HT-29 (cell line): ENCODE results near the gene CFAP46. TPM values are rescaled to one million over a fixed set of nuclear protein-coding genes. Genes with fewer than 3 reads are reported as not detected.
"Not testable (repeated sequence)": the region's sequence is repeated elsewhere in the genome, so short reads cannot be mapped to it uniquely, and the experiment has no call there.

ENCODE experiments used
- DNase-seq: peaks from one replicate; pipeline ENCODE4 v3.0.0-alpha.2; 2015; ENCODE audit warnings: low spot score
- total RNA-seq: library from RNA; depleted of rRNA; stranded (reverse); fragments of >200 nt; shearing (Covaris generic); gene quantifications from 2 replicates; pipeline ENCODE4 v1.2.3, GENCODE V29; 2014

The CFAP46 gene
- total RNA-seq, 1 experiment from 2014 or later = not detected

- no peak for DNase-seq
Observed at GRCh38 chr10:132963430-132963960, 21.1 kb upstream of the CFAP46 start.

DNA sequence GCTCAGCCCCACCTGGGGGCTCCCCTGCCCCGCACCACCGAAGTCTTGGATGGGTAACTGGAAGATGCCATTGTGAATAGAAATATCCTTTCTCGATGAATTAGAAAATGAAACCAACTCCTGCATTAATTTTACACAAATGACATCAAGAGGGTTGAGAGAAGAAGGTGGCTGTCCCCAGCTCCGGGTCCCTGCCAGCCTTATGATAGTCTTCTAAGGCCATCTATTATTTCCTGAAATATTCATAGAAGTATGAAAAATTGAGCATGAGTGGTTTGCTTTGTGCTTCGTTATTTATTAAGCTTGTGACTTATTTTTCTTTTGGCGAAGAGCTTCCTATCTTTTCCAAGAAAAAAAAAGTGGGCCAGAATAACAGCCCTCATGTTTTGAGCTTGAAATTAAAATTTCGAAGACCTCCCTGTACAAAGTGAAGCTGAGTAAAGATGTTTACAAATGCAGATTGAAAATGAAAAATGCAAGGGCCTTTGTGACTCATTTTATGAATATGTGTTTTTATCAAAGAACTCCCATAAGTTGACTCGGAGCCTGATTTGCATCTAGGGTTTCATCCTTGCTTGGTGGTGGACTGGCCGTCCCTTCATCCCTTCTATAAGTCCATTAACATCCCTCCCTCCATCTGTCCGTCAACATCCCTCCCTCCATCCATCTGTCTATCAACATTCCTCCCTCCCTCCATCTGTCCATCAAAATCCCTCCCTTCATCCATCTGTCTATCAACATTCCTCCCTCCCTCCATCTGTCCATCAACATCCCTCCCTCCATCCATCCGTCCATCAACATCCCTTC, 20.5 kb upstream of the CFAP46 start:
- DNase-seq = no peak

DNA sequence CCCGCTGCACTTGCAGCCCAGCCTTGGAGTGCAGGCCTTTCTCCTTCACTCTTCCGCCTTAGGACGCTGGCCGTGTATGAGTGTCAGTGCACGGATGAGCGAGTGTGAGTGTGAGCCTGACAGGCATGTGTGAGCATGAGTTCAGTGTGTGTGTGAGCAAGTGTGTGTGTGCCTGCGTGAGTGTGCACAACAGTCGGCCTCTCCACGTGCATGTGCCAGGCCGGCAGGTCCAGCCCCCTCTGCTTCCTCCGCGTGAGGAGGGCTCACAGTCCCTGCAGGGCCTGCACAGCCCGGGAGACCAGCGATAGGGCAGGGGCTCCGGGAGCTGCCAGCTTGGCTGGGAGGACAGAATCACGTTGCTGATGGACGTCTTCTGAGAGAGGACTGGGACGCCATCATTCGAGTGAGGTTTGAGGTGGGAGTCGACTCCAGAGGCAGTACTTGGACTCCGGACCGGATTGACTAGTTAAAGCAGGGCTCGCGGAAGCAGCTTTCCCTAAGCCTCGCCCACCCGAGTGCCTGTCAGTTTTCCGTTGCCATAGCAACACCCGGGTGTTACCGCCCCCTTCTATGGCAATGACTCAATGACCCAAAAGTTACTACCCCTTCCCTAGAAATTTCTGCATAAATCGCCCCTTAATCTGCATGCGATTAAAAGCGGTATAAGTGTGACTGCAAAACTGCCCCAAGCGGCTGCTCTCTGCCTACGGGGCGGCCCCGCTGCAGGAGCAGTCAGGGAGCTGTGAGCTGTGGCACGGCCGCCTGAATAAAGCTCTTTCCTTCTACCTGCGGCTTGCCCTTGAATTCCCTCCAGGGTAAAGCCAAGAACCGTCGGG, 19.6 kb upstream of the CFAP46 start:
- DNase-seq = peak; percentile 47

DNA sequence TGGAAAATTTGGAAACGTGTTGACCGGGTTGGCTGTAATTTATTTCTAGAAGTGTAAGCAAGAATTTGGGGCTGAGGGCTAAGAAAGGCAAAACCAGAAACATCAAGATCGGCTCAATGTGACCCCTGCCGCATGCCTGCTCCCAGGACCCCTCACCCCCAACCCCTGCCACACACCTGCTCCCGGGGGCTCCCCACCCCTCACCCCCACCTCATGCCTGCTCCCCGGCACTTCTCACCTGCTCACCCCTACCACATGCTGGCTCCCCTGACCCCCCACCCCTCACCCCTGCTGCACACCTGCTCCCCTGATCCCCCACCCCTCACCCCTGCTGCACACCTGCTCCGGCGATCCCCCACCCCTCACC, 19.0 kb upstream of the CFAP46 start:
- no peak for DNase-seq

DNA sequence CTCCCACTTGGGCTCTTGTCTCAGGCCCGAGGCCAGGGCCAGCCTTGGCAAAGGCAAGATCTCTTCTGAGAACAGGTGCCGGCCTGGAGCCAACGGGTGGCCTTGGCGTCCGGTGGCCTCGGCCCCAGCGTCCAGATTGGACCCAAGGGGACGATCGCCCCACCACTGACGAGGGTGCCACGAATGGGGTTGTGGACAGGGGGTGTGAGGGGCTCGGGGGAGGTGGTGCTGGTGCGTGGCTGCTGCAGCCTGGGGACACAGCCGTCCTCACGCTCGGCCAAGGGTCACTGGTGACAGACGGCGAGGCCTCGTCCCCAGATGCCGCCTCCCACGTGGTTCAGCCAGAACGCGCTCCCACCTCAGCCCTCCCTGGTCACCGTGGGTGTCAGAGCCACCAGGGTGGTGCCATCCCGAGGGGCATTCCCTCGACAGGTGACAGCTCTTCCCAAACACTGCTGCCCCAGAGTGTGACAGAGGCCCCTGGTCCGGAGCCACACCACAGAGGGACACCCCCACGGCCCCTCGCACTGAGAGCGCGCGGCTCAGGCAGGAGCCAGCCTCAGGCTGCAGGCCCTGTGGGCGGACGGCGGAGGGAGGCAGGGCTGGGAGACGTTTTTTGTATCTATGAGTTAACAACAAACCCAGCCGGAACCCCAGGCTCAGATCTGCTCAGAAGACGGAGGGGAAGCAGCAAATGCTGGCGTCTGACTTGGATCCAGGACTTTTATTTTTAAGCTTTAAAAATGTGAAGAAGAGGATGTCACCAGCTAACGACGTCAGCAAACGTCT, 18.5 kb upstream of the CFAP46 start:
- no peak for DNase-seq

- DNase-seq = no peak
Observed at GRCh38 chr10:132960071-132960472, 17.7 kb upstream of the CFAP46 start.

- no peak for DNase-seq
Observed at GRCh38 chr10:132959559-132959961, 17.2 kb upstream of the CFAP46 start.

- DNase-seq = no peak
Observed at GRCh38 chr10:132958883-132959558, 16.7 kb upstream of the CFAP46 start.

- DNase-seq = no peak
Observed at GRCh38 chr10:132957981-132958882, 15.9 kb upstream of the CFAP46 start.

GRCh38 chr10:132957131-132957530, 14.8 kb upstream of the CFAP46 start:
- no peak for DNase-seq

GRCh38 chr10:132956259-132956658, 13.9 kb upstream of the CFAP46 start:
- DNase-seq = not testable (repeated sequence)

- no peak for DNase-seq
Observed at GRCh38 chr10:132955479-132955878, 13.1 kb upstream of the CFAP46 start.

DNA sequence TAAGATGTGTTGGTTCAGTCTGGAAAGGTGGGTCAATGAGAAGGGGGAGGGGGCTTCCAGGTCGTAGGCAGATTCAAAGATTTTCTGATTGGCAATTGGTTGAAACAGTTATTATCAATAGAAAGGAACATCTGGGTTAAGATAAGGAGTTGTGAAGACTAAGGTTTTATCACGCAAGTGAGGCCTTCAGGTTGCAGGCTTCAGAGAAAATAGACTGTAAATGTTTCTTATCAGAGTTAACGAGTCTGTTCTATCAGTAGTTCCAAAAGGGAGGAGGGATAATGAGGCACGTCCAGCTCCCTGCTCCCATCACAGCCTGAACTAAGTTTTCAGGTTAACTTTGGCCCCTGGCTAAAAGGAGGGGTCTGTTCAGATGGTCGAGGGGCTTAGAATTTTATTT, 11.1 kb upstream of the CFAP46 start:
- DNase-seq = no peak

DNA sequence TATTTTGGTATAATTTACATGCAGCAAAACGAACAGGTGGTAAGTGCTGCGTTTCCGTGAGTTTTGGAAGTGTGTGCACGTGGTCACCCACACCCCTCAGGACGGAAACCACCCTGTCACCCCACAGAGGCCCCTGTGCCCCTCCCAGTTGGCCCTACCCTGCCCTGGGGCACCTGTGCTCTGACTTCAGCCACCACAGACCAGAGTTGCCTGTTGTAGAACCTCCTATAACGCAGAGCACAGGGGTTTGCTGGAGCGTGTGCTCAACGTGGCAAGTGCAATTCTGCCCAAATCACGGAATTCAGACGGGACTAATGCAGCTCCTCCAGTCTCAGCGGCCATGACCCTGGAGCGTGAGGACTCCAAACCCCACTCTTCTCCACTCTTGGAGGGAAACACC, 9.6 kb upstream of the CFAP46 start:
- no peak for DNase-seq

DNA sequence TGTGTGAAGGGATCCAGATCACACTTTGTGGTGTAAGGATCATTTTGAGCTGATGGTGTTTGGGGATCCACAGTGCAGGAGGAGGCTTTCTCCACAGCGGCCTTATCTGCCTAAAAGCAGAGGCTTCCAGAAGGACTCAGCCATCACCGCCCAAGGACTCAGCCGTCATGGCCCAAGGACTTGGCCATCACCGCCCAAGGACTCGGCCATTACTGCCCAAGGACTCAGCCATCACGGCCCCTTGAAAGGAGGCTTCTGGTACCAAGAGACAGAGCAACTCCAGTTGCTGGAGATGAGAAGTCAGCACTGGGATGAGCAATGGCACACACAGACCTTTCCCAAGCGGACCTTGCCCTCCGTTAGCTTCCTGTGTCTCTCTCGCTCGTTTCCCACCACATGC, 6.0 kb upstream of the CFAP46 start:
- DNase-seq = no peak

DNA sequence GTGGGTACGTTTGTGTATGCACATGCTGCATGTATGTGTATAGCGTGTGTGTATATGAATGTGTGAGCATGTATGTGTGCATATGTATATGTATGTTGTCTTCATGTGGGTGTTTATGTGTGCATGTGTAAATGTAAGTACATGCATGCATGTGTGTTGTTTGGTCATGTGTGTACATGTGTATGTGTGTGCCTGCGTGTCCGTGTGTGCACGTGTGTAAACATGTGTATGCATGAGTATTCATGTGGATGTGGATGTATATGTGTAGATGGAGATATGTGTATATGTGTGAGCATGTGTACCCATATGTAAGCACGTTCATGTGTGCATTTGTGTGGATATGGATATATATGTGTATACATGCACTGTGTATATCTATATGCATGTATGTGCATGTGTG, 5.5 kb upstream of the CFAP46 start:
- no peak for DNase-seq

- no peak for DNase-seq
Observed at GRCh38 chr10:132946806-132947546, 4.6 kb upstream of the CFAP46 start.

- DNase-seq = no peak
Observed at GRCh38 chr10:132946311-132946710, 3.9 kb upstream of the CFAP46 start.

DNA sequence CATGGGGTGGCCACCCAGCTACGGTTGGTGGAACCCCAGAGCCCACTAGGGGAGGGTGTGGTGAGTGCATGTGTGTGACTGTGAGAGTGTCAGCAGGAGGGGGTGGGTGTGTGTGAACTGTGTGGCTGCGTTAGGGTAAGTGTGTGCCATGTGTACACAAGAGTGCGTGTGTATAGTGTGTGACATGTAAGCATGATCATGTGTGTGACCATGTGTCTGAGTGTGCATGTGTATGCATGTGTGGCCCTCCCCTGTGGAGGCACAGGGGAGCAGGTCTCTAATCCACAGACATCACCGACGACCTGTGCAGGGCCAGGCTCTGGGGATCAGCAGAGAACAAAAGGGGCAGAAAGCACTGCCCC, 3.5 kb upstream of the CFAP46 start:
- no peak for DNase-seq
